GM12875 (cell line): Measurements from ENCODE around the gene UTP4.

Experiments used
- H3K4me3 ChIP-seq: one replicate; pipeline ENCODE4 v1.5.1; 2011; ENCODE audit warnings: low read depth, low read length, control low read depth
- CTCF ChIP-seq: IDR thresholded peaks from 2 replicates; pipeline ENCODE4 v1.5.1; 2011; ENCODE audit warnings: low read depth, mild to moderate bottlenecking, control low read depth, inconsistent platforms, low read length, moderate library complexity, borderline replicate concordance; ENCODE audit not compliant: insufficient read depth

UTP4 gene

GRCh38 chr16:69115837-69116236 lies 16.6 kb upstream of the UTP4 start:
- no peak overlapping the region for H3K4me3 ChIP-seq
- no peak for TF ChIP-seq CTCF

GRCh38 chr16:69116256-69116875 lies 16.1 kb upstream of the UTP4 start:
- TF ChIP-seq CTCF = no peak
- H3K4me3 ChIP-seq = no peak overlapping the region

GRCh38 chr16:69116906-69117305 lies 15.5 kb upstream of the UTP4 start:
- TF ChIP-seq CTCF = no peak
- no peak overlapping the region for H3K4me3 ChIP-seq

GRCh38 chr16:69118468-69118867 lies 14.0 kb upstream of the UTP4 start:
- TF ChIP-seq CTCF = no peak
- H3K4me3 ChIP-seq = no peak overlapping the region

GRCh38 chr16:69118994-69119393 lies 13.5 kb upstream of the UTP4 start:
- H3K4me3 ChIP-seq = no peak overlapping the region
- no peak for TF ChIP-seq CTCF

GRCh38 chr16:69119536-69119935 lies 12.9 kb upstream of the UTP4 start:
- H3K4me3 ChIP-seq = no peak overlapping the region
- TF ChIP-seq CTCF = no peak

- no peak for TF ChIP-seq CTCF
- no peak overlapping the region for H3K4me3 ChIP-seq
Observed at GRCh38 chr16:69120096-69120664, 12.3 kb upstream of the UTP4 start.
